ENCODE measurements around the gene PGAP6. TPM values are rescaled to one million over a fixed set of nuclear protein-coding genes. Genes with fewer than 3 reads are reported as not detected.
"Not testable (repeated sequence)": the region's sequence is repeated elsewhere in the genome, so short reads cannot be mapped to it uniquely, and the experiment has no call there.

PGAP6 gene
- polyA plus RNA-seq, 4 donors: 56.8 to 71.3 (median 58.8) TPM

- DNase-seq (ENCODE audit: low read depth in 4 of 4, low spot score in 3 of 4): not testable (repeated sequence)
These were observed 46.7 kb downstream of the PGAP6 start for GRCh38 chr16:334861-335632.

DNA sequence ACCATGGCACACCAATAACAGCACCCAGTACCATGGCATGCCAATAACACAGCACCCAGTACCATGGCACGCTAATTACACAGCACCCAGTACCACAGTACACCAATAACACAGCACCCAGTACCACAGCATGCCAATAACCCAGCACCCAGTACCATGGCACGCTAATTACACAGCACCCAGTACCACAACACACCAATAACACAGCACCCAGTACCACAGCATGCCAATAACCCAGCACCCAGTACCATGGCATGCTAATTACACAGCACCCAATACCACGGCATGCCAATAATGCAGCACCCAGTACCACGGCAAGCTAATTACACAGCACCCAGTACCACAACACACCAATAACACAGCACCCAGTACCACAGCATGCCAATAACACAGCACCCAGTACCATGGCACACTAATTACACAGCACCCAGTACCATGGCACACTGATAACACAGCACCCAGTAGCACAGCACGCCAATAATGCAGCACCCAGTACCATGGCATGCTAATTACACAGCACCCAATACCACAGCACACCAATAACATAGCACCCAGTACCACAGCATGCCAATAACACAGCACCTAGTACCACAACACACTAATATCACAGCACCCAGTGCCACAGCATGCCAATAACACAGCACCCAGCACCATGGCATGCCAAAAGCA is 47.5 kb downstream of the PGAP6 start:
- DNase-seq (ENCODE audit: low read depth in 4 of 4, low spot score in 3 of 4): not testable (repeated sequence)

GRCh38 chr16:333406-334094 is 48.2 kb downstream of the PGAP6 start:
- DNase-seq (ENCODE audit: low read depth in 4 of 4, low spot score in 3 of 4): no peak

GRCh38 chr16:331181-331814 is 50.5 kb downstream of the PGAP6 start:
- not testable (repeated sequence) for DNase-seq (ENCODE audit: low read depth in 4 of 4, low spot score in 3 of 4)

DNA sequence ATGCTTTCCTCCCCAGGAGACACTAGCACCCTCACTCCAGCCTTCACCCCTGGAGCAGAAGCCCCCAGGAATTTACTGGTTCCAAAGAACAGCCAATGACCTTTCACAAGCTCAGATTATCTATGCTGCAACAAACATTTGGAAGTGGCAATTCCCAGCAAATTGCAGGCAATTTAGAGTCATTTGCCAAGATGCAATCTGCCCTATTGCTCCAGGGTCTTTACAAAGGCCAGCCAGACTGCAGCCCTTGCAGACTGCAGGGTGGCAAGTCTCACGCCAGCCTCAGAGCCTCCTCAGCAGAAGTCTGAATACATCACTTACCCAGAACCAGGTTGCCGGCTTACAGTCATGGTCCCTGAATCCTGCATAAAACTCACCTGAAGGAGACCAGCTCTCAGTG is 51.0 kb downstream of the PGAP6 start:
- DNase-seq (ENCODE audit: low read depth in 4 of 4, low spot score in 3 of 4): no peak

DNA sequence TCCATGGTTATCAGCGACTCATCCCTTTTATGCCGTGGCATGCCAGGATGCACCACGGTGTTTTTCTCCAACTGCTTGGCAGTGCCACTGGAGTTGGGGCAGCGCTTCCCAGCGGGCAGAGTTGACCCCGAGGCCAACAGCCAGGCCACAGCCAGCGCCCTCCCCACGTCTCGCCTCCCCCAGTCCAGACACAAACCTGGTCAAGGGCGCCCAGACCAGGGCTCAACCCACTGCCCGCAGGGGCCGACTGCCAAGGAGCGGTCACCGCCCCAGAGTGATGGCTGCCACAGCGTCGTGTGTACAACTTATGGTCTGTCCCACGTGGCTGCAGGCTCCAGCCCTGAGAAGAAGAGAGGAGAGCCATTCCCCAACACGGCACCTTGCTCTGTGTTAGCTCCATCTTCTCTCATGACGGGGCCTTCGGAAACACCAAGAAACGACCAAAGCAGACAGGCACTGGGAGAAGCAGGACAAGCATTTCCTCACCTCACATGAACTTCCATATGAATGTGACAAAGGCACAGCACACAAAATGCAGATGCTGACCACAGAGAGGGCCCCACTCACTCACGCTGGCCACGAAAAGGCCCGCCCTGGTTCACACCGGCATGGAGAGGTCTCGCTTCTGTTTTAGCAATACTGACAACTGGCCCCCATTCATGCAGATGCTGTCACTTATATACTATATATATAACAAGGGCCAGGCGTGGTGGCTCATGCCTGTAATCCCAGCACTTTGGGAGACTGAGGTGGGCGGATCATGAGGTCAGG is 56.2 kb downstream of the PGAP6 start:
- DNase-seq (ENCODE audit: low read depth in 4 of 4, low spot score in 3 of 4): no peak

GRCh38 chr16:324451-325334 is 57.1 kb downstream of the PGAP6 start:
- no peak for DNase-seq (ENCODE audit: low read depth in 4 of 4, low spot score in 3 of 4)

- no peak for DNase-seq (ENCODE audit: low read depth in 4 of 4, low spot score in 3 of 4)
These were observed 57.7 kb downstream of the PGAP6 start for GRCh38 chr16:324201-324450.

DNA sequence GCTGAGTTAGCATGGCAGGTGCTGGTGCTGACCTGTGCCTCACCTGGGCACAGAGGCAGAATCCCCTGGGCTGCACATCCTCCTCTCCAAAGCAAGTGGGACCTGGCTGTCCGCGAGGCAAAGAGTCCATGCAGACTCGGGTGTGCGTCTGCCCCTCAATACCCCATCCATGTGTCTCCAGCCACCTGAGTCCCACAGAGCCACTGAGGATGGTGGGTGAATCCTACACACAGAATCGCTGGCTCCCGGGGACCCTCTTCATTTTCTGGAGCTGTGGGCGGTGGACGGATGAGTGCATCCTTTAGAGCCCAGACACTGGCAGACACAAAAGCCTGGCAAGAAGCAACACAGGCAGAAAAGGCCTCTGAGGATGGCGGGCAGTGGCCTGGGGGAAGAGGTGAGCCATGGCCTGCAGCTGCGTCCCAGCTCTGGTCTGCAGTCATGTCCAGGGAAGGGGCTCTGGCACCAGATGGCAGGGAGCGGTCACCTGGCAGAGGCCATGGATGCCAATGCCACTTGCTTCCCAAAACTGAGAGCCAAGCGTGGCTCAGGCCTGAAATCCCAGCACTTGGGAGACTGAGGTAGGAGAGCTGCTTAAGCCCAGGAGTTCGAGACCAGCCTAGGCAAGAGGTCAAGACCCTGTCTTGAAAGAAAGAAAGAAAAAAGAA is 59.2 kb downstream of the PGAP6 start:
- DNase-seq (ENCODE audit: low read depth in 4 of 4, low spot score in 3 of 4): no peak

DNA sequence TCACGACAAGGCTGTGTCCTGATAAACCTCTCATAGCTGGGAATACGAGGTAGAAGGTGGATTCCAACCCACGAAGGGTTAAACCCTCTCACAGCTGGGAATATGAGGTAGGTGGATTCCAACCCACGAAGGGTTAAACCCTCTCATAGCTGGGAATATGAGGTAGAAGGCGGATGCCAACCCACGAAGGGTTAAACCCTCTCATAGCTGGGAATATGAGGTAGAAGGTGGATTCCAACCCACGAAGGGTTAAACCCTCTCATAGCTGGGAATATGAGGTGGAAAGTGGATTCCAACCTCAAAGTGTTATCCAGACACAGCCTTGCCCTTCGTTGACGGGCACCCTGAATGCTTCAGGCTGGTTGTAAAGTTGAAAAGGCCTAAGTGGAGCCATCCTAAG is 60.2 kb downstream of the PGAP6 start:
- DNase-seq (ENCODE audit: low read depth in 4 of 4, low spot score in 3 of 4): no peak

Other genes starting within 250 kb of the PGAP6 start
- gene NPRL3, start 243.3 kb downstream of the PGAP6 start, polyA plus RNA-seq (ENCODE audit: insufficient read length in 4 of 4): 10 to 100 TPM; 26.4 to 32.2 (median 29.6) TPM
- 1 to 10 TPM in 2 of 4 donors, under 1 TPM in 2; 0.37 to 4.2 (median 1.7) TPM for gene HBZ, start 229.3 kb downstream of the PGAP6 start, polyA plus RNA-seq (ENCODE audit: insufficient read length in 4 of 4)
- 1 to 10 TPM; 2.1 to 5.7 (median 3.7) TPM for gene HBM, start 216.0 kb downstream of the PGAP6 start, polyA plus RNA-seq (ENCODE audit: insufficient read length in 4 of 4)
- gene HBA2, start 209.1 kb downstream of the PGAP6 start, polyA plus RNA-seq (ENCODE audit: insufficient read length in 4 of 4): 1,000 to 10,000 TPM in 3 of 4 donors, 100 to 1,000 TPM in 1; 794 to 1,266 (median 1,092) TPM
- gene HBA1, start 205.3 kb downstream of the PGAP6 start, polyA plus RNA-seq (ENCODE audit: insufficient read length in 4 of 4): 100 to 1,000 TPM; 530 to 845 (median 681) TPM
- under 1 TPM; 0.51 to 0.90 (median 0.78) TPM for gene HBQ1, start 201.5 kb downstream of the PGAP6 start, polyA plus RNA-seq (ENCODE audit: insufficient read length in 4 of 4)
- gene LUC7L, start 152.5 kb downstream of the PGAP6 start, polyA plus RNA-seq (ENCODE audit: insufficient read length in 4 of 4): 100 to 1,000 TPM; 104 to 141 (median 122) TPM
- 10 to 100 TPM; 75.5 to 88.2 (median 81.5) TPM for gene FAM234A, start 147.2 kb downstream of the PGAP6 start, polyA plus RNA-seq (ENCODE audit: insufficient read length in 4 of 4)
- gene RGS11, start 106.0 kb downstream of the PGAP6 start, polyA plus RNA-seq (ENCODE audit: insufficient read length in 4 of 4): 1 to 10 TPM in 3 of 4 donors, under 1 TPM in 1; 0.68 to 2.8 (median 1.9) TPM
- 1 to 10 TPM; 1.9 to 5.6 (median 3.5) TPM for gene ARHGDIG, start 101.4 kb downstream of the PGAP6 start, polyA plus RNA-seq (ENCODE audit: insufficient read length in 4 of 4)
- gene PDIA2, start 98.8 kb downstream of the PGAP6 start, polyA plus RNA-seq (ENCODE audit: insufficient read length in 4 of 4): 1 to 10 TPM in 2 of 4 donors, under 1 TPM in 2; 0.53 to 2.0 (median 1.2) TPM
- gene AXIN1, start 29.3 kb downstream of the PGAP6 start, polyA plus RNA-seq (ENCODE audit: insufficient read length in 4 of 4): 10 to 100 TPM; 16.9 to 23.0 (median 17.6) TPM
- 10 to 100 TPM; 68.4 to 92.6 (median 70.9) TPM for gene MRPL28, start 11.4 kb downstream of the PGAP6 start, polyA plus RNA-seq (ENCODE audit: insufficient read length in 4 of 4)
- gene NME4, start 15.2 kb upstream of the PGAP6 start, polyA plus RNA-seq (ENCODE audit: insufficient read length in 4 of 4): 100 to 1,000 TPM; 110 to 143 (median 117) TPM
- gene DECR2, start 19.9 kb upstream of the PGAP6 start, polyA plus RNA-seq (ENCODE audit: insufficient read length in 4 of 4): 10 to 100 TPM; 17.8 to 40.4 (median 32.2) TPM
- gene RAB11FIP3, start 43.7 kb upstream of the PGAP6 start, polyA plus RNA-seq (ENCODE audit: insufficient read length in 4 of 4): 100 to 1,000 TPM in 1 of 4 donors, 10 to 100 TPM in 3; 72.7 to 100 (median 91.3) TPM
- 10 to 100 TPM; 23.1 to 35.7 (median 26.3) TPM for gene CAPN15, start 145.7 kb upstream of the PGAP6 start, polyA plus RNA-seq (ENCODE audit: insufficient read length in 4 of 4)
- 10 to 100 TPM; 10.5 to 18.4 (median 11.0) TPM for gene PRR35, start 178.4 kb upstream of the PGAP6 start, polyA plus RNA-seq (ENCODE audit: insufficient read length in 4 of 4)
- gene NHLRC4, start 185.0 kb upstream of the PGAP6 start, polyA plus RNA-seq (ENCODE audit: insufficient read length in 4 of 4): 1 to 10 TPM; 7.2 to 9.9 (median 8.0) TPM
- 10 to 100 TPM; 54.7 to 75.4 (median 65.0) TPM for gene PIGQ, start 188.0 kb upstream of the PGAP6 start, polyA plus RNA-seq (ENCODE audit: insufficient read length in 4 of 4)
- 10 to 100 TPM; 17.1 to 28.6 (median 19.9) TPM for gene RAB40C, start 208.1 kb upstream of the PGAP6 start, polyA plus RNA-seq (ENCODE audit: insufficient read length in 4 of 4)
- 1 to 10 TPM; 1.4 to 2.8 (median 1.7) TPM for gene WFIKKN1, start 249.0 kb upstream of the PGAP6 start, polyA plus RNA-seq (ENCODE audit: insufficient read length in 4 of 4)